ENCODE measurements around the gene ANTXR2. TPM values are rescaled to one million over a fixed set of nuclear protein-coding genes. Genes with fewer than 3 reads are reported as not detected.

ANTXR2 gene
- total and polyA plus RNA-seq, 2 of the 13 experiments (the other 11 are each of a cell fraction or from before 2014, with no cell fraction given): 4.6 to 14.5 TPM

DNA sequence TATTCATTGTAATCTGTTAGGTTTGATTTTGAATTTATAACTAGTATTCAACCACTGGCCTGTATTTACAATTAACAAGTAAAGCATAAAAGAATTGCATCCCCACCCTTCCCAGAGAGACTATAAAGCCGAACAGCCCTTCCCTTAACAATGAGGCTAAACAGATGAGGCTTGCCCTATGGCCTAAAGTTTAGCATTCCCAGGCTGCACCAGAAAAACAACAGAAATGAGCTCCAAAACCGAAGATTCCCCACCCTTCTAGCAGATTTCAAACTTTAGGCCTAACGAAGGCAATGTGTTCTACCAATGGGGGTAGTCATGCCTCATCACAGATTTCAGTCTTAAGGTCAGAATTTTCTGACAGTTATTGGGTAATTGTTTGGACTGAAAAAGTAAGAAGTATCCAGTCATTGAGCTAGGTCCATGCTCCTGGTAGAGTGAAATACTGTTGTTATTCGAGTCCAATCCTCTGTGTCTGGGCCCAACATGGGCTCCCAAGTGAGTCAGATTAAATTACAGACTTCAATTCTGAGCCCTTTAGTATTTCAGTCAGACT lies 197.6 kb downstream of the ANTXR2 start:
- no peak for ATAC-seq
- Histone ChIP-seq H3K9ac (ENCODE audit: insufficient read depth, low read depth, low read length) (no peak overlapping the region), H3K79me2 (ENCODE audit: insufficient read depth, low read length) (no peaks in the 10 kb centered on the region), H3K4me2 (ENCODE audit: low read depth, low read length) (no peak overlapping the region), H3K27me3 (ENCODE audit: control insufficient read depth in 1 of 2, insufficient read depth in 2 of 2, low read length in 2 of 2) (no peaks in the 10 kb centered on the region; a peak in 1 of 5 replicates), H3K9me3 (ENCODE audit: low read length) (no peaks in the 10 kb centered on the region), H3K27ac (ENCODE audit: extremely low read length, insufficient read depth, low read length) (no peak overlapping the region), H2AFZ (ENCODE audit: low read length) (no peak overlapping the region), H3K4me1 (ENCODE audit: insufficient read depth, low read length) (no peaks in the 10 kb centered on the region), H4K20me1 (ENCODE audit: insufficient read depth, low read length) (no peaks in the 10 kb centered on the region), H3K36me3 (replicated peaks in 1 of 2; ENCODE audit: control insufficient read depth in 1 of 2, insufficient read depth in 2 of 2, low read length in 2 of 2) (no peaks in the 10 kb centered on the region), H3K4me3 (replicated peaks in 1 of 3; ENCODE audit: insufficient read depth in 1 of 3, low read depth in 2 of 3, low read length in 3 of 3) (no peak overlapping the region)
- in situ Hi-C loops (cut with HindIII; ENCODE audit: extremely low pct_ligation_motif_present, low pct_unique_long_range_greater_than_20kb) (no loop called here), intact Hi-C loops (cut with micrococcal nuclease; ENCODE audit: unreplicated experiment) (no loop called here)
- BruUV-seq (replicated peaks): no TSS peak
- ChIA-PET POLR2A (no interaction called here), CTCF (ENCODE audit: low intra/inter-chr PET ratio, low total read pairs) (no interaction called here)
- no peak for FAIRE-seq
- TF ChIP-seq SMAD3 (CRISPR knock-in tag; IDR thresholded peaks at IDR 0.05) (no peak), JARID2 (CRISPR knock-in tag; IDR thresholded peaks at IDR 0.05; ENCODE audit: insufficient replicate concordance) (no peak), TRAFD1 (CRISPR knock-in tag; IDR thresholded peaks at IDR 0.05; ENCODE audit: borderline replicate concordance) (no peak), FOXO1 (CRISPR knock-in tag; IDR thresholded peaks at IDR 0.05) (no peak), ZNF883 (CRISPR knock-in tag; IDR thresholded peaks at IDR 0.05; ENCODE audit: not compliant biosample characterization) (no peak), TOPORS (CRISPR knock-in tag; IDR thresholded peaks at IDR 0.05) (no peak), KAT2B (IDR thresholded peaks at IDR 0.05; ENCODE audit: borderline replicate concordance, low read depth, low read length) (no peak), ZNF879 (CRISPR knock-in tag; IDR thresholded peaks at IDR 0.05) (no peak), TEAD2 (CRISPR knock-in tag; IDR thresholded peaks at IDR 0.05) (no peak), GABPB1 (CRISPR knock-in tag; IDR thresholded peaks at IDR 0.05) (no peak), NR2F6 (IDR thresholded peaks at IDR 0.05) (no peak), NR2F6 (CRISPR knock-in tag; IDR thresholded peaks at IDR 0.05) (no peak), ZNF672 (CRISPR knock-in tag; IDR thresholded peaks at IDR 0.05) (no peak)
- WGBS (ENCODE audit: low lambda C conversion rate): 3% methylated on average over 4 of the region's 4 CpGs
- DNase-seq (ENCODE audit: low spot score): no peak

Data from HepG2 (cell line).